HCT116 (cell line): Measurements from ENCODE around the gene NUMB. TPM values are rescaled to one million over a fixed set of nuclear protein-coding genes. Genes with fewer than 3 reads are reported as not detected.

ENCODE experiments used
- ATAC-seq: fragments of 200-7000 bp; cut with Tn5 transposase; 2 replicates; pipeline ENCODE4 v1.9.1; 2020; ENCODE audit warnings: mild to moderate bottlenecking, moderate library complexity
- BruUV-seq: library from RNA; stranded (reverse); fragments of 400-500 nt; replicated peaks from 2 replicates; lab custom pipeline; 2021; lab: Mats Ljungman, UMichigan
- CTCF ChIA-PET: fragments of 300-600 bp; sonication (Branson Sonifier 250); formaldehyde crosslinking; loops from one replicate; lab custom pipeline; 2021; ENCODE audit warnings: antibody characterized with exemption; lab: Charles Lee
- POLR2A ChIA-PET: fragments of 300-600, 350-600 bp; sonication (Branson Sonifier 250); formaldehyde crosslinking; loops from one replicate; lab custom pipeline; 2021; ENCODE audit warnings: antibody characterized with exemption; lab: Charles Lee
- RAD21 ChIA-PET, 2 experiments: fragments of 300-600 bp; sonication (Branson Sonifier 250); formaldehyde crosslinking; loops; one replicate each; lab custom pipeline; 2023; ENCODE audit warnings: low total read pairs in 2 of 2; ENCODE audit not compliant: uncharacterized antibody in 2 of 2, unreplicated experiment in 2 of 2, low non-redundant PET in 1 of 2; lab: Charles Lee
- DNase-seq: peaks from one replicate; pipeline ENCODE4 v3.0.0-alpha.2; 2010; ENCODE audit warnings: low read depth, low spot score
- H2AFZ ChIP-seq: fragments of 200-600 bp; shearing (Covaris generic), sonication (generic); 2 replicates; pipeline ENCODE4 v1.6.1; 2017; ENCODE audit warnings: low read depth, mixed run types, mixed read lengths, antibody characterized with exemption, low read length; ENCODE audit not compliant: poor library complexity, severe bottlenecking
- H3K27ac ChIP-seq: 2 replicates; pipeline ENCODE4 v1.5.1; 2012; ENCODE audit warnings: low read depth, low read length
- H3K27me3 ChIP-seq: fragments of 200-600 bp; sonication (generic); 2 replicates; pipeline ENCODE4 v1.6.1; 2016; ENCODE audit warnings: mixed run types, low read length, mixed read lengths; ENCODE audit not compliant: insufficient read depth
- H3K36me3 ChIP-seq, 2 experiments: fragments of 200-500 bp in 1 of 2; fragments of 200-600 bp in 1 of 2; sonication (Bioruptor generic) in 1 of 2; sonication (generic) in 1 of 2; 2 replicates each; pipeline versions ENCODE4 v1.5.1 to v1.6.1; 2014 to 2016; ENCODE audit warnings: low read length in 2 of 2, inconsistent platforms in 1 of 2, mixed read lengths in 1 of 2, mixed run types in 1 of 2; ENCODE audit not compliant: insufficient read depth in 2 of 2, control insufficient read depth in 1 of 2
- H3K4me1 ChIP-seq, 2 experiments: fragments of 200-600 bp in 1 of 2; sonication (generic) in 1 of 2; 2 replicates each; pipeline versions ENCODE4 v1.5.1 to v1.6.1; 2012 to 2017; ENCODE audit warnings: low read length in 2 of 2, inconsistent platforms in 1 of 2, mild to moderate bottlenecking in 1 of 2, mixed read lengths in 1 of 2, mixed run types in 1 of 2, moderate library complexity in 1 of 2; ENCODE audit not compliant: insufficient read depth in 2 of 2, control insufficient read depth in 1 of 2
- H3K4me2 ChIP-seq: fragments of 200-600 bp; sonication (generic); 2 replicates; pipeline ENCODE4 v1.6.1; 2017; ENCODE audit warnings: mixed run types, low read length, mixed read lengths
- H3K4me3 ChIP-seq, 2 experiments: fragments of 200-600 bp in 1 of 2; sonication (generic) in 1 of 2; replicated peaks in 1 of 2; 2 replicates each; pipeline ENCODE4 v1.5.1; 2011 to 2016; ENCODE audit warnings: low read length in 2 of 2, control low read depth in 1 of 2, low read depth in 1 of 2, mild to moderate bottlenecking in 1 of 2, mixed read lengths in 1 of 2, mixed run types in 1 of 2
- H3K79me2 ChIP-seq: fragments of 200-600 bp; sonication (generic); 2 replicates; pipeline ENCODE4 v1.6.1; 2017; ENCODE audit warnings: mild to moderate bottlenecking, mixed run types, low read length, moderate library complexity, mixed read lengths; ENCODE audit not compliant: insufficient read depth
- H3K9ac ChIP-seq: fragments of 200-600 bp; sonication (generic); 2 replicates; pipeline ENCODE4 v1.6.1; 2016; ENCODE audit warnings: low read length, mixed read lengths
- H3K9me2 ChIP-seq: fragments of 200-600 bp; sonication (generic), shearing (Covaris generic); 2 replicates; pipeline ENCODE4 v1.6.1; 2017; ENCODE audit warnings: mixed run types, mild to moderate bottlenecking, moderate library complexity; ENCODE audit not compliant: insufficient read depth
- H3K9me3 ChIP-seq, 2 experiments: fragments of 200-500 bp in 1 of 2; fragments of 200-600 bp in 1 of 2; sonication (Bioruptor generic) in 1 of 2; sonication (generic) in 1 of 2; 2 replicates each; pipeline ENCODE4 v1.6.1; 2014 to 2017; ENCODE audit warnings: low read length in 2 of 2, mixed read lengths in 2 of 2, inconsistent platforms in 1 of 2, low read depth in 1 of 2, mild to moderate bottlenecking in 1 of 2, mixed run types in 1 of 2, moderate library complexity in 1 of 2; ENCODE audit not compliant: control insufficient read depth in 1 of 2, insufficient read depth in 1 of 2
- H4K20me1 ChIP-seq: fragments of 200-600 bp; sonication (generic), shearing (Covaris generic); 2 replicates; pipeline ENCODE4 v1.6.1; 2017; ENCODE audit warnings: mixed run types, mild to moderate bottlenecking, moderate library complexity; ENCODE audit not compliant: insufficient read depth
- ATF3 ChIP-seq: IDR thresholded peaks from 2 replicates; pipeline ENCODE4 v1.6.1; 2012
- CBX3 ChIP-seq: IDR thresholded peaks from 2 replicates; pipeline ENCODE4 v1.6.1; 2012; ENCODE audit warnings: low read depth
- CEBPB ChIP-seq: IDR thresholded peaks from 2 replicates; pipeline ENCODE4 v1.6.1; 2012; ENCODE audit warnings: low read depth
- CTCF ChIP-seq, 3 experiments: fragments of 200-600 bp in 1 of 3; sonication (generic) in 1 of 3; IDR thresholded peaks in 2 of 3; conservative IDR thresholded peaks in 1 of 3; 2 replicates each; pipeline ENCODE4 v1.5.1; 2012 to 2017; ENCODE audit warnings: low read depth in 2 of 3, low read length in 2 of 3, antibody characterized with exemption in 1 of 3, borderline replicate concordance in 1 of 3, control low read depth in 1 of 3, mild to moderate bottlenecking in 1 of 3, mixed read lengths in 1 of 3, mixed run types in 1 of 3, moderate library complexity in 1 of 3; ENCODE audit not compliant: insufficient read depth in 1 of 3
- EGR1 ChIP-seq: IDR thresholded peaks from 2 replicates; pipeline ENCODE4 v1.6.1; 2012; ENCODE audit warnings: low read depth
- ELF1 ChIP-seq: IDR thresholded peaks from 2 replicates; pipeline ENCODE4 v1.6.1; 2012; ENCODE audit warnings: low read depth, borderline replicate concordance
- EZH2 ChIP-seq: fragments of 200-600 bp; sonication (generic); IDR thresholded peaks from 2 replicates; pipeline ENCODE4 v1.6.1; 2017; ENCODE audit warnings: antibody characterized with exemption, mixed run types
- EZH2phosphoT487 ChIP-seq: fragments of 200-600 bp; IDR thresholded peaks from 2 replicates; pipeline ENCODE4 v1.6.1; 2018; ENCODE audit warnings: antibody characterized with exemption, borderline replicate concordance
- FOSL1 ChIP-seq: IDR thresholded peaks from 2 replicates; pipeline ENCODE4 v1.6.1; 2012; ENCODE audit warnings: low read depth
- JUND ChIP-seq: IDR thresholded peaks from 2 replicates; pipeline ENCODE4 v1.6.1; 2012
- MAX ChIP-seq: IDR thresholded peaks from 2 replicates; pipeline ENCODE4 v1.6.1; 2012
- POLR2A ChIP-seq: IDR thresholded peaks from 2 replicates; pipeline ENCODE4 v1.7.0; 2011; ENCODE audit warnings: borderline replicate concordance; ENCODE audit not compliant: insufficient read depth, insufficient read length; ENCODE audit errors: extremely low read depth
- RAD21 ChIP-seq: IDR thresholded peaks from 2 replicates; pipeline ENCODE4 v1.6.1; 2012; ENCODE audit warnings: low read depth, mild to moderate bottlenecking
- SRF ChIP-seq: IDR thresholded peaks from 2 replicates; pipeline ENCODE4 v1.6.1; 2012; ENCODE audit warnings: low read depth
- YY1 ChIP-seq: IDR thresholded peaks from 2 replicates; pipeline ENCODE4 v1.6.1; 2011; ENCODE audit warnings: low read length, low read depth, moderate library complexity, mild to moderate bottlenecking; ENCODE audit not compliant: insufficient replicate concordance; ENCODE audit errors: extremely low read depth
- ZBTB33 ChIP-seq: IDR thresholded peaks from 2 replicates; pipeline ENCODE4 v1.6.1; 2011; ENCODE audit warnings: mild to moderate bottlenecking, low read length, moderate library complexity; ENCODE audit not compliant: insufficient replicate concordance; ENCODE audit errors: extremely low read depth
- ZFX ChIP-seq: fragments of 450-650 bp; IDR thresholded peaks from 2 replicates; pipeline ENCODE4 v1.6.1; 2017
- ZNF274 ChIP-seq: fragments of 200-500 bp; sonication (Bioruptor generic); IDR thresholded peaks from 2 replicates; pipeline ENCODE4 v1.6.1; 2014; ENCODE audit warnings: mild to moderate bottlenecking, low read depth, low read length, inconsistent platforms
- intact Hi-C: fragments of 100-400 bp; cut with micrococcal nuclease; formaldehyde crosslinking; loops from 2 replicates; pipeline ENCODE4 v1.10.0; 2022
- total RNA-seq: library from RNA; stranded (reverse); gene quantifications from one replicate; pipeline ENCODE4 v1.2.1, GENCODE V29; 2021; ENCODE audit not compliant: unreplicated experiment

Gene NUMB
- total RNA-seq, 1 experiment from 2014 or later, result 43.0 TPM

- BruUV-seq, result no TSS peak
Measured at GRCh38 chr14:73260574-73260973, 197.8 kb downstream of the NUMB start.

More at GRCh38 chr14:73260574-73260973, 197.8 kb downstream of the NUMB start:
- Histone ChIP-seq H3K9me2 (no peaks in the 10 kb centered on the region), H3K4me2 (no peak overlapping the region), H3K27ac (no peak overlapping the region), H2AFZ (no peak overlapping the region), H3K9ac (no peak overlapping the region), H4K20me1 (no peaks in the 10 kb centered on the region), H3K36me3 (no peaks in the 10 kb centered on the region), H3K79me2 (no peaks in the 10 kb centered on the region), H3K4me3 (no peak overlapping the region), H3K27me3 (no peaks in the 10 kb centered on the region), H3K9me3 (no peaks in the 10 kb centered on the region), H3K4me1 (no peaks in the 10 kb centered on the region)
- POLR2A ChIA-PET, result no interaction called here
- no peak for TF ChIP-seq FOSL1
- no peak for TF ChIP-seq CBX3
- no peak for TF ChIP-seq RAD21
- TF ChIP-seq ZNF274, result no peak
- no peak for TF ChIP-seq EGR1
- no peak for TF ChIP-seq YY1
- TF ChIP-seq SRF, result no peak
- no peak for TF ChIP-seq ELF1
- TF ChIP-seq CEBPB, result no peak
- no peak for TF ChIP-seq CTCF (IDR thresholded peaks at IDR 0.05 in 2 of 3, conservative IDR thresholded peaks at IDR 0.05 in 1 of 3; ENCODE audit: borderline replicate concordance in 1 of 3, insufficient read depth in 1 of 3, low read depth in 2 of 3, low read length in 2 of 3)
- TF ChIP-seq ZBTB33, result no peak
- no peak for TF ChIP-seq POLR2A
- TF ChIP-seq MAX, result no peak
- TF ChIP-seq JUND, result no peak
- TF ChIP-seq EZH2, result no peak
- TF ChIP-seq EZH2phosphoT487, result no peak
- TF ChIP-seq ZFX, result no peak
- TF ChIP-seq ATF3, result no peak
- ATAC-seq, result no peak
- RAD21 ChIA-PET, result no interaction called here
- no peak for DNase-seq
- intact Hi-C loops, result no loop called here
- CTCF ChIA-PET, result no interaction called here
